HG03108 (cell line): ENCODE results near the gene CELA3B.
"Not testable (repeated sequence)": the region's sequence is repeated elsewhere in the genome, so short reads cannot be mapped to it uniquely, and the experiment has no call there.

Experiments
- ATAC-seq: cut with Tn5 transposase; IDR thresholded peaks from one replicate; pipeline ENCODE4 v1.9.1; 2021; ENCODE audit warnings: moderate library complexity; ENCODE audit not compliant: unreplicated experiment

Gene CELA3B, protein sequence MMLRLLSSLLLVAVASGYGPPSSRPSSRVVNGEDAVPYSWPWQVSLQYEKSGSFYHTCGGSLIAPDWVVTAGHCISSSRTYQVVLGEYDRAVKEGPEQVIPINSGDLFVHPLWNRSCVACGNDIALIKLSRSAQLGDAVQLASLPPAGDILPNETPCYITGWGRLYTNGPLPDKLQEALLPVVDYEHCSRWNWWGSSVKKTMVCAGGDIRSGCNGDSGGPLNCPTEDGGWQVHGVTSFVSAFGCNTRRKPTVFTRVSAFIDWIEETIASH

DNA sequence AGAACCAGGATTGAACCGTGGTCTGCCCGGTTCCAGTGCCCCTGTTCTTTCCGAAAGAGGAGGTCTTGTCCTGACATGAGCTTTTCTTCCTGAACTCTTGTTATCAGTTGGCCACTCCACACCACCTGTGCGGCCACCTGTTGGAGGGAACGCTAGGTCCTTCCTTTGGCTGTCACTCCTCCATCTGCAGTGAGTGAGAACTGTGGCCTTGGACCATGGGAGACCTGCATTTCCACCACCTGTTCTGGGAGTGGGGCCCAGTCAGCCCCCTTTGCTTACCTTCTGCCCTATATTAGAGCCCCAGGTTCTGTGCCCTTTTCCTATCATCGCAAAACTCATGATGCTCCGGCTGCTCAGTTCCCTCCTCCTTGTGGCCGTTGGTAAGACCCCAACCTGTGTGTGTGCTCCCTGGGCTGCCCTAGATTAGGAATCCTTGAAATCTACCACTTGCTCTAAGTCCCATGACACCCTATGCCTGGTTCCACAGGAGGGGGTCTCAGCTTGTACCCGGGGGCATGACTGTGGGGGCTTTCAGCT is at the start of gene CELA3B:
Gene CELA3B, plus strand, starts transcription at position 320 of the 537 bp plus-strand sequence. Its CDS starts 18 bp downstream, at position 338.
- ATAC-seq = not testable (repeated sequence)

DNA sequence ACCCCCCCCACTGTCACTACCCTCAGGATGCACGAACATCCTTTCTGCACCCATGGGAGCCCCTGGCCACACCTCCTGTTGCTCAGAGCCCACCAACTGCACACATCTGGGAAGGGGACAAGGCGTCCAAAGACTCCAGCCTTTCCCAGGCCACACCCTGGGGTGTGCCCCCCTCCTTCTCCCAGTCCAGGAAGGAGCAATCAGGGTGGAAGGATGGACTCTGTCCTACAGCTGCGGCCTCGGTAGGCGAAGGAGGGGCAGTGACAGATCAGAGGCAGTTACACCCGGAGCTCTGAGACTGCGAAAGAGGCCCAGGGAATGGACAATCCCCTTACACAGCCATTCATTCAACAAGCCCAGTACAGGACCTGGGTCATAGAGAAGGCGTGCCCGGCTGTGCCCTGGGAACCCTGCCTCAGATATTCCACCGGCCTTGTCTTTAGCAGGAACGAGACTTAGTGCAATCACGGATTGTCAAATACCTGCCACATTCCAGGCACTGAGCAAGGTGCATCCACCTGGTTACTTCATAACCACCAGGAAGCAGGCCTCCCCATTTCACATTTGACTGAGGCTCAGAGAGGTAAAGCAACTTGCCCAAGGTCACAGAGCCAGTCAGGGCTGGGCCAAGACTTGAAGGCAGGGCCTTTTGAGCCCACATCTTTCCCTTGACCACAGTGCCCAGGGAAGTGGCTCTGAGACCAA is 49.1 kb upstream of the CELA3B start:
- ATAC-seq = no peak

DNA sequence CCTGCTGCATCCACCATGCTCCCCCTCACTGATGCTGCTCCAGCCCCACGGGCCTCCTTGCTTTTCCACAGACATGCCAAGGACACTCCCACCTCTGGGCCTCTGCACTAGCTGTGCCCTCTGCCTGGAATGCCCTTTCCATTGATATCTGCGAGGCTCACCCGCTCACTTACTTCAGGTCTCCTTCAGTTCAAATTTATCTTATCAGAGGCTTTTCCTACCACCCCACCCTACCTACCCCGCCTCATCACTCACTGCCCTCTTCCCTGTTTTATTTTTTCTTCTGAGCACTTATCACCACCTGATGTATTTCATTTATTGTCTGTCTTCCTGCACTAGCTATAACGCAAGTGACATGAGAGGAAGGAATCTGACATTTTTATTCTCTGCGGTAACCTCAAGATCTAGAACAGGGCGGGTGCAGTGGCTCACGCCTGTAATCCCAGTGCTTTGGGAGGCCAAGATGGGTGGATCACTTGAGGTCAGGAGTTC is 46.7 kb upstream of the CELA3B start:
- ATAC-seq = no peak

DNA sequence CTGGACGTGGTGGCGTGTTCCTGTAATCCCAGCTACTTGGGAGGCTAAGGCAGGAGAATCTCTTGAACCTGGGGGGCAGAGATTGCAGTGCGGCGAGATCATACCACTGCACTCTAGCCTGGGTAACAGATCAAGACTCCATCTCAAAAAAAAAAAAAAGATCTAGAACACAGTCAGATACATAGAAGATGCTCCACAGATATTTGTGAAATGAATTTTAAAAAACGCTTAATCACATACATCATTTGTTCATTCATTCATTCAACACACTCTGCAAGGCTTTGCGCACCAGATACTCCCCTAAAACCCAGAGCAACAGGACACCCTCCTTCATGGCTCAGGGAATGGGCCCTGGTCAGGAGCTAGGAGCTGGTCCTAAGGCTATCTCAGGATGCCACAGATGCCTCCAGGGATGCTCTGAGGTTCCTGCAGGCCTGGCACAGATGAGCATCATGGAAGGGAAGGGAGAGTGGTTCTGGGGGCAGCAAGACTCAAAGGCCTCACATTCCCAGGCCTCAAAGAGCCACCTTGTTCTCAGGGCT is 46.1 kb upstream of the CELA3B start:
- no peak for ATAC-seq

DNA sequence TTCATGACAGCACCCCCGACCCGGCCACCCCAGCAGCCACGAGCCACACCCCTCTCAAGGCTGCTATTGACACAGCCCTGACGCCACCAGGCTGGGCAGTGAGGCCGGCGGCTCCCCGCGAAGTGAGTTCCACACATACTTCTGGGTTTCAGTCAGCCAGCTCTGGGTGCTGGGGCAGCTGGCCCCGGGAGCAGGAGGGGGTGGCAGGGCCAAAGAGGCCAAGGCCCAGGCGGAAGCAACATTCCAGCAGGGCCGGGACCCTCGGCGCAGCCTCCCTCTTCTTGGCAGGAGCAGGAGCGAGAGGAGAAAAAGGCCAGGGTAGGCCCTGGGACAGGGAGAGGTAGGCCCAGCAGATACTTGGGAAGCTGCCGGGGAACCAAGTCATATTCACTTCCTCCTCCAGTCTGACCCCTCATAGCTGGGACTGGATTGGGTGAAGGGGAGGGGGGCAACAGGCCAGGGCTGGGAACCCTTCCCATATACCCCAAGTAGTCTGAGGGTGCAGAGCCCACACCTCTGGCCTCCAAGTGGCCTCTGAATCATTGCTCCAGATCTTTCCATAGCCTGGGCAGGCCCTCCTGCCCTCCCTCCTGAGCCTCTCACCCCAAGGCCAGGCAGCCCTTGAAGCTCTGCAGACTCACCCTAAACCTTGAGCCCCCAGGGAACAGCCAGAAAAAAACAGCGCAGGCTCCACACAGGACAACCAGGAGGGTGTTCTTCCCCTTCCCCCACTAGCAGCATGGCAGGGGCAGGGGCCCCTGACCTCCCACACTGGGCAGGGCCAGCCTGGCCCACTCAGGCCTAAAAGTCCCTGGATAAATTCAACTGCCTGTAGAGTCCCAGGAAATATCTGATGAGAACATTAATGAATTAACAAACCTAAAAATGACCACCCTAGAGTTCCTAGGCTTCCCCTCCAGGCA is 45.4 kb upstream of the CELA3B start:
- no peak for ATAC-seq

DNA sequence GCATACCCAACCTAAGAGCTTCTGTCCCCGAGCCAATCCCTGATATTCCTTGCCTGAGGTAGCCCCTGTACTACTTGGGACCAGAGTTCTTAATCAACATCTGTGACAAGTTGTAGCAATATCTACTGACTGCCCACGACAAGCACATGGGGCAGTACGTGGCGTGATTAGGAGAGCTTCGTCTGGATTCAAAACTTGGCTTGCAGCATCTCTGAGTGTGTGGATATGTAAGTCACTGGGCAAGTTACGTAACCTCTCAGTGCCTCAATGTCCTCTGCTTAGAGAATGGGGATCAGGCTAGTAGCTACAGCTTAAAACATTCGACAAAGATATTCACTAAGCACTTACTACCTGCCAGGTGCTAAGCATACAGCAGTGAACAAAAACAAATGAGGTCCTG is 44.7 kb upstream of the CELA3B start:
- ATAC-seq = no peak

DNA sequence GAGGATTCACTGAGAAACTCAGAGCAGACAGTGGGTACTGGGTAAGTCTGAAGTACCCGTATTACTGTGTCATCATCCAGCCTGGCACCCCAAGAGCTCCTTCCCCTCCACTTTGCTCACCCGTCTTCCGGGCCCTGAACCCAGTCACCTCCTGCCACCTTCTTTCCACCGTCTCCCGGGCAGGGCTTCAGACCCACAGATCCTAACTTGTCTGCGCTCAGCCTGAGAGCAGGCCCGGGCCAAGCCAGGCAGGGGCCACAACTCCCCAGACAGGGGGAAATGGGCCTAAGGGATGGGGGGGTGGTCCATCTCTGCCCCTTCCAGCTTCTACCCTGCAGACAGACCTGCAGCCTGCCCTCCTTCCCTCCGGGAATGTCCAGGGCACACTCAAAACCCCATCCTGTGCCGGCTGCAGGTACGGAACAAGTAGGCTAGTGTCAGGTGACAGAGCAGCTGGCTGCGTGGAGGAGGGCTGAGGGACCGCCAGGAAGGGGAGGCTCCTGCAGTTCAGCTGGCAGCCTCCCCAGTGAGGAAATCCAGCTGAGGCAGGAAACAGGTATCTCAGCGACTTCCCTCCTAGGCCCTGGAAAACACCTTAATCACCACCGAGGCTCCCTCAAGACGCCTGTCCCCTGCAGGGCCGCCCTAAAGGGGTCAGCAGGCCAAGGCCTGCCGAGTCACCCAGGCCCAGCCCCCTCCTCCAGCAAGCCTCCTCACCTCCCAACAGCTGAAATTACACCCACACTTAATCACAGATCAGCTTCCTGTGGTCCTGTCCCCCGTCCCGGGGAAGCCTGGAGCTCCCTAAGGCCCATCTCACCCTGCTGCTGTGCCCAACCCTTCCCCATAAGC is 43.2 kb upstream of the CELA3B start:
- no peak for ATAC-seq

DNA sequence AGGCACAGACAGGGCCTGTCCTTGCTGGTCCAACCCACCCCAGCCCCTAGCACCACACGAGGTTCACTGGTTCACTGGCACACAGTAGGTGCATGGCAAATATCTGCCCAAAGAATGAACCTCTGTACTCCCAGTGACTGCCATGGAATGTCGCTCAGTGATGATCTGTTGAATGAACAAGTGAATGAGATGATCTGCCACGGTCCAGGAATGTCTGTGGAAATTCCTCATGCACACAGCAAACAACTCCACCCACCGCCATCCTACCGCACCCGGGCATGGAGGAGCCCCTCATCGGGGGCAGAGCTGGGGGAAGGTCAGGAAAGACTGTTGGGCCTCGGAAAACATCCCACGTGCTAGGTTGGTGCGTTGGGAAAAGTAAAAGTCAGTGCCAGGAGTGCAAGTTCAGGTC is 41.4 kb upstream of the CELA3B start:
- ATAC-seq = no peak

DNA sequence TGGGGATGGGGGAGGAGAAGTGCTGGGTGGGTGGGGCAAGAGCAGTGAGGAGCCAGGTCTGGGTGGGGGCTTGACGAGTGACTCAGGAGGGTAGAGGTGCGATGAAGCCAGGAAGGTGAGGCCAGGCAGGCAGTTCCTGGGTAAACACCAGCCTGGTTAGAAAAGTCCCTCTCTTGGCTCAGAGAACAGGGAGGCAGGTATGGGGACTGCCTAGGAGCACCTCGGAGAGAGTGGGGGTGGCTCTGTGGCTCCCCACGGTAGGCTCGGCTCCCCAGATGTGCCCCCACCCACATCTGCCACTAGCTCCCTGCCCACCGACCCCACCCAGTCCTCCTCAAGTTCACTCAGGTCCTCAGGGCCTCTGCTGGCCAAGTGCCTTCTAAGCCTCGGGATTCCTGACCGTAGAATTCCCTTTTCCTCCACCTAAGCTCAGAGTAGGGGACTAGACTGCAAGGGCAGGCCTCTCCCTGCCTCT is 40.9 kb upstream of the CELA3B start:
- ATAC-seq = no peak

DNA sequence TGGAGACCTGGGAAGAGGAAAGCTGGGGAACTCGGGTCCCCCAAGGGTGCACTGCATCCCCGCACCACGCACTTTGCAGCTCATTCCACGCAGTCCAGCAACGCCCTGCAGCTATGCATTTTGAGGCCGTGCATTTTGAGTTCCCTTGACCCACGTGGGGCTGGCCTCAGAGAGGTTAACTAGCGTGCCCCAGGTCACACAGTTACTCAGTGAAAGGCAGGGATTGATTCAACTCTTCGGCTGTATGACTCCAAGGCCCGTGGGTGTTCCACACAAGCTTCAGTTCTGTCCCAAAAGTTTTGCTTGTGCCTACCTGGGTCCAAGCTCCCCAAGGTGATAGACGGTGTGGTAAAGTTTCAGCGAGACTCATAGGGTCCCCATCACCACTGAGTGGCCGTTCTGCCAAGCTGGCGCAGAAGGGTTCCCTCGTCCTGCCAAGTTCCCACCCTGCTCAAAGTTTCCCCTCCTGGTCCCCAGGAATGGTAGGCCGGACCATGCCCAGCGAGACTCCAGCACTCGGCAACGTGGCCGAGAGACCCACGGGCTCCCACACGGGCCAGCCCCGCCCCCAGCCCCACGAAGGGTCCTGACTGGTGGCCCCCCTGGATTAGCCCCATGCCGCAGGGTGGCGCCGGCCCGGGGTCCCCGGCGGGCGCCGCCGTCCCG is 40.3 kb upstream of the CELA3B start:
- ATAC-seq = no peak

DNA sequence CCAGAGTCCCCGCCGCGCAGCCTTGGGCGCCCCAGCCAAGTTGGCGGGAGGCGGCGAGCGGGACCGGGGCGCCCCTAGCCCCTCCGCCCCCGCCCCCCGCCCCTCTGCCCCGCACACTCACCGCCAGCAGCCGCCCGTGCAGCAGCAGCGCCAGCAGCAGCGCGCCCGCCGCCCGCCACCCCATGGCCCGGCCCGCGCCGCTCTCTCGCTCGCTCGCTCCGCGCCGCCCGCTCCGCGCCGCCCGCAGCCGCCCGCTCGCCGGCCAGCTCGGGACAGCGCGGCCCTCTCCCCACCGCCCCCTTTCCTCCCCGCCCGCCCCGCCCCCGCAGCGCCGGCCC is 39.8 kb upstream of the CELA3B start, which contains the start of gene HSPG2:
Gene HSPG2, minus strand, starts transcription at position 277 of the 338 bp plus-strand sequence. Its CDS starts 93 bp downstream, at position 184.
- ATAC-seq = peak; percentile 10

DNA sequence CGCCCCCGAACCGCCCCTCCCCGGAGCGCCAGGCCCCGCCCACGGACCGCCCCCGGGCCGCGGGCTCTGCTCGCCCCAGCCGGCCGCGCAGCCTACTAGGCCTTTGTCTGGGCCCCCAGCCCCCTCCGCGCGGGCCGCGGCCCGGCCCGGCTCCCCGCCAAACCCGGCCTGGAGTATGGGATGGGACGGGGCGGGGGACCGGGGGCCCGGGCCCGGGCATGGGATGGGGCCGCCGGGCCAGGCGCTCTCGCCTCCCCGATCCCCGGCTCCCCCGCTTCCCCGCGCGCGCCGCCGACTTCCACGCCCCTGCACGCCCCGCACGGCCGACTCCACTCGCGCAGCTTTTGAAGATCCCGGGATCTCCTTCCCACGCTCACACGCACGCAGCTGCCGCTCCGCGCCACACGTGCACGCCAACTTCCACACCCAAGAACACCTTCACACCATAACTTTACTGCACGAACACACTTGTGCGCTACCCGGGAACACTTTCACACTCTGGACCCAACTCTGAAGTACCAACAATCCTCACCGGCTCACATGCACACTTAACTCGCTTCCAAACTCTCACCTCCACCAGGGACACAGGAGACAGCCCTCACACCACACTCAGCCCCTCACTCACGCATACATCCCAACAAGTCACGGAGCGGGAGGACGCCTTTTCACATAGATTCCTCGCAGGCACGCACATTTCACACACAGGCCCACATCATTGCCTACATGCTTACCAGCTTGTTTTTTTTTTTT is 39.3 kb upstream of the CELA3B start:
- peak; percentile 50 for ATAC-seq

DNA sequence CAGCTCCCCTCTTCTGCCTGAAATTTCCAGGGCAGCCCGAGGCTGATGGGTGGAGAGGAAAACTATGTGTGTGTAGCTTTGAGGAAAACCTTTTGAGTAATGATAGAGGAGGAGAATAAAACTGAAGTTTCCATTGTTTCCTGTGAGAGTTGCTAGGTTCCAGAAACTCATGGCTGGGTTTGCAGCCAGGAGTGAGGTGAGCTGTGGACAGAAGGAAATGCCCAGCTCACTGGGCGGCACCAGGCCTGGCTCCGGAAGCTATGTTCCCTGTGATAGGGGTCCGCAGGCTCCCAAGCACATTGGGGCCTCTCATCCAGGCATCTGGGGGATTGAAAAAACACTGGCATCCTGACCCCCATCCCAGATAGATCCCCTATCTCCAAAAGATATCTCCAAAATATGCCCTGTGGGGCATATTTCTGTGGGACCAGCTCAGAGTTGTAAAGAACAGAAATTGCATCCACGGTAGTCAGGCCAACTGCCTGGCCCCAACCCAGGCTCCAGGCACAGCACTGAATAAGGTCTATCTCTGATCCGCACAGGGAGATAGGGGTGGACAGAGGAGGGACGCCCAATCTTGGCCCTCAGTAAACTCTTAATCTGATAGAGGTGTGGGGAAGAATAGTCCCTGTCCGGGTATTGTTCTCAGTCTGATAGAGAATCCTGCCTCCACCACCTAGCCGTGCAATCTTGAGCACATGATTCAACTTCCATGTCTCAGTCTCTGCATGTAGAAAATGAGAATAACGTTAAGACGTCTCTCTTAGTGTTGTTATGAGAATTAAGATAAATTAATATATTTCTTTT is 37.9 kb upstream of the CELA3B start:
- no peak for ATAC-seq

DNA sequence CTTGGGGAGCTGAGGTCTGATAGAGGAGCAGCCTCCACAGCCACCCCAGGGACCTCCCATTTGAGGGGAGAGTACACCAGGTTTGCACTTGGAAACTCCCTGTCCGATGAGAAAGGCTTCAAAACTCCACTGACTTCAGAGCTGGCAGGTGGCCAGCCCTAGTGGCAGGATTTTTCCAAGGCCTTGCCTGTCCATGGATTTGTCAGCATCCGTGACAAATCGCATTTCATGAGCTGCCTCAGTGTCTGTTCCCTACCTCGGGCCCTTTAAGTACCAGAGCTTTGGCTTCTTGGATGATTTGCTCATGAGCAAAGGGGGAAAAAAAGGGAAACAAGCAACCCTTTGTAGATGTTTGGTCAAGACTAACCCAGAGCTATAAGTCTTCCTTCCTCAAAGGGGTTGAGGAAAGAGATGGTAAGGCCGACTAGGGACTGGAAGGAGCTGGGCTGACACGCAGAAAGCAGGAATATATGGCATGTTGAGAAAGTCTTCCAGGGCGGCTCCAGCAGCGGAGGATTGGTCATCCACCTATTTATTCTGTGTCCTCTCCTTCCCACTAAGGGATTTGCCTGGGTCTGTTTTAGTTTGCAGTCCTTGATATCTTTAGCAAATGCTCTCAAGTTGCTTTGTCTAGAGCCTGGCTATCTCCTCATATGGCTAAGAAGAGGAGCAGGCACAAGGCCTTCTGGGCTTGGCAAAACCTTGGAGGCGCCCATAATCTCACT is 37.0 kb upstream of the CELA3B start:
- no peak for ATAC-seq

DNA sequence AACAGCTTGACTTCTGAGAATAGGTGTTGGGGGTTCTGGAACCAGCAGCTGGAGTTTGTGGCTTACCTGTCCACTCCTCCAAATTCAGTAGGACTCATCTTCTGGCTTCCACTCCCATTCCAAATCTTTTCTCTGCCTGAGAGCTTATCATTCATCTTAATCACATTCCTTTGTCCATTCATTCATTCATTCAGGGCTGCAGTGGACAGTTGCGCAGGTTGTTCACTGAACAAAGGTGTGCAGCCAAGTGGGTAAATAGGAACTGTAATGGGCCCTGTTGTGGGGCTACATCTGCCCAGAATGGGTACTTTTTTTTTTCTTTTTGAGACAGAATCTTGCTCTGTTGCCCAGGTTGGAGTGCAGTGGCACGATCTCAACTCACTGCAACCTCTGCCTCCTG is 36.3 kb upstream of the CELA3B start:
- ATAC-seq = no peak

DNA sequence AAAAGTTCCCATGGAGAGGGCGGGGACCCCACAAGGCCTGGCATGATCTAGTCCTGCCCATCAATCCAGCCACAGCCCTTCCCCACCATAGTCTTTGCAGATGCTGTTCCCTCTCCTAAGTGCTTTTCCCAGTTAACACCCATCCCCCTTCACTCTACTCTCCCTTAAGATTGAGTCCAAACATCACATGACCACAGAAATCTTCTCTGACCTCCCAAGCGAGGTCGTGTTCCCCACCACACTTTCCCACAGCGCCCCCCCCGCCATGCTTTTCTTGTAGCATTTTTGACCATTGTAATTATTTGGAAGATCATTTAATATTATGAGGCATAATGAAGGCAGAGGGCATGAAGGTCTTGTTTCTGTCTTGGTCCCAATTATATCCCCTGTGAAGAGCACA is 35.5 kb upstream of the CELA3B start:
- ATAC-seq = no peak

DNA sequence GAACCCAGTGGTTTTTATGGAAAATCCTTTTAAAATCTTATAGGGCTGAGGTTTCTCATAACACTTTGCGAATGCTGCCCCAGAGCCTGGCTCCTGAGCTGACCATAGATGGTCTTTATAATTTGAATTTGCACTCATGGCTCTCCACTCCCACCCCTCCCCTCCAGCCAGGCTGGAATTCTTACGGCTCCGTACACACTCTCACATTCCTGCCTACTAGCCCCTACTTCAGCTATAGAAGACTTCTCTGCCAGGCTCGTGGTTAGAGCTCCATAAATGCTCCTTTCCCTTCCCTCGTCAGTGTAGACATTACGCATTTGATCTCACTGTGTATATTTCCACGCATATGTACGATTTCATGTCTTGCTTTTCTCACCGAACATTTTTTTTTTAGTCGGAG is 34.4 kb upstream of the CELA3B start:
- ATAC-seq = no peak
